GM20000 (cell line): ENCODE results near the gene NEB.

ENCODE experiments used
- DNase-seq: peaks from one replicate; pipeline ENCODE4 v3.0.0; 2012; ENCODE audit warnings: low spot score
- TF ChIP-seq, protein P1 (sequence below): IDR thresholded peaks from 2 replicates; pipeline ENCODE4 v1.5.1; 2012; ENCODE audit warnings: mild to moderate bottlenecking, control low read depth; ENCODE audit errors: extremely low read depth, missing control alignments

Gene NEB, protein sequence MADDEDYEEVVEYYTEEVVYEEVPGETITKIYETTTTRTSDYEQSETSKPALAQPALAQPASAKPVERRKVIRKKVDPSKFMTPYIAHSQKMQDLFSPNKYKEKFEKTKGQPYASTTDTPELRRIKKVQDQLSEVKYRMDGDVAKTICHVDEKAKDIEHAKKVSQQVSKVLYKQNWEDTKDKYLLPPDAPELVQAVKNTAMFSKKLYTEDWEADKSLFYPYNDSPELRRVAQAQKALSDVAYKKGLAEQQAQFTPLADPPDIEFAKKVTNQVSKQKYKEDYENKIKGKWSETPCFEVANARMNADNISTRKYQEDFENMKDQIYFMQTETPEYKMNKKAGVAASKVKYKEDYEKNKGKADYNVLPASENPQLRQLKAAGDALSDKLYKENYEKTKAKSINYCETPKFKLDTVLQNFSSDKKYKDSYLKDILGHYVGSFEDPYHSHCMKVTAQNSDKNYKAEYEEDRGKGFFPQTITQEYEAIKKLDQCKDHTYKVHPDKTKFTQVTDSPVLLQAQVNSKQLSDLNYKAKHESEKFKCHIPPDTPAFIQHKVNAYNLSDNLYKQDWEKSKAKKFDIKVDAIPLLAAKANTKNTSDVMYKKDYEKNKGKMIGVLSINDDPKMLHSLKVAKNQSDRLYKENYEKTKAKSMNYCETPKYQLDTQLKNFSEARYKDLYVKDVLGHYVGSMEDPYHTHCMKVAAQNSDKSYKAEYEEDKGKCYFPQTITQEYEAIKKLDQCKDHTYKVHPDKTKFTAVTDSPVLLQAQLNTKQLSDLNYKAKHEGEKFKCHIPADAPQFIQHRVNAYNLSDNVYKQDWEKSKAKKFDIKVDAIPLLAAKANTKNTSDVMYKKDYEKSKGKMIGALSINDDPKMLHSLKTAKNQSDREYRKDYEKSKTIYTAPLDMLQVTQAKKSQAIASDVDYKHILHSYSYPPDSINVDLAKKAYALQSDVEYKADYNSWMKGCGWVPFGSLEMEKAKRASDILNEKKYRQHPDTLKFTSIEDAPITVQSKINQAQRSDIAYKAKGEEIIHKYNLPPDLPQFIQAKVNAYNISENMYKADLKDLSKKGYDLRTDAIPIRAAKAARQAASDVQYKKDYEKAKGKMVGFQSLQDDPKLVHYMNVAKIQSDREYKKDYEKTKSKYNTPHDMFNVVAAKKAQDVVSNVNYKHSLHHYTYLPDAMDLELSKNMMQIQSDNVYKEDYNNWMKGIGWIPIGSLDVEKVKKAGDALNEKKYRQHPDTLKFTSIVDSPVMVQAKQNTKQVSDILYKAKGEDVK (N-terminal part only)

DNA sequence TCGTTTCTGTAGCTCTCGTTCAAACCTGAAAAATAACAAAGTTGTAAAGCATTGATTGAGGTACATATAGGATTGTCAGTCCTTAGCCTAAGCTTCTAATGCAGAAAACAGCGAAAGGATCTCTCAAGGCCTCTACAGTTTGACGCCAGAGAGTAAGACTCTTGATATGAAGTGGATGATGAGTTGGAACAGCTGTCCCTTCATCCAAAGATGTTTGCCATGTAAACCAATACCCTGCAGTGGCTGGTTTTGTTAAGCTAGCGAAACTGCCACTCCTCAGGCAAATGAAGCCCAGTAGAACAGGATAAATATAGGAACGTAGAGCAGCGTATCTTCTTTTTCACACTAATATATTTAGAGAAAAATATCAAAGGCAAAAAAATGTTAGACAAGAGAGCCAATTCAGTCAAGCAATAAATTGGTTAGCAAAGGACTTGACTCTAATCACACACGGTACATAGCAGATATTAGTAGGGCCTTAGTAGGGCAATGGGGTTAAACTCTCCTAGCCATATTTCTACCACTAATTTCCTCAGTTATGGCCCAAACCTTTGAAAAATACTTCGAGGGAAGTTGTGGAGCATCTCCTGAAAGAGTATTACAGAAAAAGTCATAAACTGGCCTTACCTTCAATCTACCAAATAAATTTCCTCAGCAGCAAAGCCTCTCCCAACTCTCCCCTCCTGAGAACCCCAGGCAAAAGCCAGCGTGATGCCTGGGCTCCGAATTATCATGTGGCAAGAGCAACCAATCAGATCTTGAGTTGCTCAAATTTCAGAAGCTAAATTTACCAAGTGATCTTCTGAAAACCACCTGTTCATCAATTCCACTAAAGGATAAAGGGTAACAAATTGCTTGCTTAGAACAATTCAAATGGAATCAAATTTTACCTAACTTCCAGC is at the start of gene NEB:
NEB (minus strand) TSS at position 706 of the 902 bp plus-strand sequence. CDS start 1,320 bp downstream, outside the sequence.
- TF ChIP-seq, protein P1, sequence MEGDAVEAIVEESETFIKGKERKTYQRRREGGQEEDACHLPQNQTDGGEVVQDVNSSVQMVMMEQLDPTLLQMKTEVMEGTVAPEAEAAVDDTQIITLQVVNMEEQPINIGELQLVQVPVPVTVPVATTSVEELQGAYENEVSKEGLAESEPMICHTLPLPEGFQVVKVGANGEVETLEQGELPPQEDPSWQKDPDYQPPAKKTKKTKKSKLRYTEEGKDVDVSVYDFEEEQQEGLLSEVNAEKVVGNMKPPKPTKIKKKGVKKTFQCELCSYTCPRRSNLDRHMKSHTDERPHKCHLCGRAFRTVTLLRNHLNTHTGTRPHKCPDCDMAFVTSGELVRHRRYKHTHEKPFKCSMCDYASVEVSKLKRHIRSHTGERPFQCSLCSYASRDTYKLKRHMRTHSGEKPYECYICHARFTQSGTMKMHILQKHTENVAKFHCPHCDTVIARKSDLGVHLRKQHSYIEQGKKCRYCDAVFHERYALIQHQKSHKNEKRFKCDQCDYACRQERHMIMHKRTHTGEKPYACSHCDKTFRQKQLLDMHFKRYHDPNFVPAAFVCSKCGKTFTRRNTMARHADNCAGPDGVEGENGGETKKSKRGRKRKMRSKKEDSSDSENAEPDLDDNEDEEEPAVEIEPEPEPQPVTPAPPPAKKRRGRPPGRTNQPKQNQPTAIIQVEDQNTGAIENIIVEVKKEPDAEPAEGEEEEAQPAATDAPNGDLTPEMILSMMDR, result no peak
- DNase-seq, result no peak

DNA sequence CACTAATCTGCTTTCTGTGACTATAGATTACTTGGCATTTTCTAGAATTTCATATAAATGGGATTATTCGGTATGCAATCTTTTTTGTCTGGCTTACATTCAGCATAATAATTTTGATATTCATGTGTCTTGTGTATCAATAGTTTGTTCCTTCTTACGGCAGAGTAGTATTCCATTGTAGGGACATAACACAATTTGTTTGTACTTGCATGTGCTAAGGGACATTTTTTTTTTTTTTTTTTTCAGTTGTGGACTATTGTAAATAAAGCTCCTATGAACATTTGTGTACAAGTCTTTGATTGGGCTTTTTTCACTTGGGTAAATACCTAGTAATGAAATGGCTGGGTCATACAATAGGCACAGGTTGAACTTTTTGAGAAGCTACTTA is 48.9 kb upstream of the NEB start:
- no peak for DNase-seq
- TF ChIP-seq, protein P1, result no peak

DNA sequence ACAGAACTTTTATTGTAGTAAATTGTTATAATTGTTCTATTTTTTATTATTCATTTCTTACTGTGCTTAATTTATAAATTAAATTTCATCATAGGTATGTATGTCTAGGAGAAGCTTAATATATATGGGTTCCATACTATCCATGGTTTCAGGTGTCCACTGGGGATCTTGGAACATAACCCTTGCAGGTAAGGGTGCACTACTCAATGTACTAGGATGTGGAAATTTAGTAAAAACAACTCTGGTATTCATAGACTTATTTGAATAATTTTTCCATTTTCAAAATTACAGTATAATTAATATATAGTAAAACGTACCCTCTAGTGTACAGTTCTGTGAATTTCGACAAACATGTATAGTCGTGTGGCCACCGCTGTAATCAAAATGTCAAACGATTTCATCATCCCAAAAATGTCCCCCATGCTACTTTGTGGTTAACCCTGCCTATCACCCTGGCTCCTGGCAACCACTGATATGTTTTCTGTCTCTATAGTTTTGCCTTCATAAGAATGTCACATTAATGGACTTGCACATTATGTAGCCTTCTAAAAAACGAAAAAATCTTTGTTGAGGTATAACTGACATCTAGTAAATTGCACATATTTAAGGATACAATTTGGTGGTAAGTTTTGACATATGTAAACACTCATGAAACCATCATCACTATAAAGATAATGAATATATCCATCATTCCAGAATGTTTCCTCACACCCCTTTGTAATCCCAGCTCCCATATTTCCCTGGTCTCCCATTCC is 48.3 kb upstream of the NEB start:
- TF ChIP-seq, protein P1, result no peak
- DNase-seq, result no peak

DNA sequence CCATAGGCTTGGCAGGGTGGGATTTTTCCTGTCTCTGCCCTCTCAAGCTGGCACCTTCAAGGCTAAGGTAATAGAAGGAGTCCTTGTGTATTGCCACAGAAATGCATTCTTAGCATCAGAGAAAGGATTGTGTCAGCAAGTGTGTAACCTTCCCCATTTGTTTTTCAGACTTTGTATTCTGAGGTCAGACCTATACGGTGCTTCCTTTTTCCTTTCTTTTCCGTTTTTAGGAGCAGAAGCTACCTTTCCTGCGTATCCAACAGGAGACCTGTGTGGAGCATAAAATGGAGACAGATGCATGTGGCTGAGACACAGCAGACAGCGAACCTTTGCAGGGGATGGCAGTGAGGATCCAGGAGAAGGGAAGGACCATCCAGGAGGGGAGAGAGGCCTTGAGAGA is 47.4 kb upstream of the NEB start:
- no peak for DNase-seq
- TF ChIP-seq, protein P1, result no peak

DNA sequence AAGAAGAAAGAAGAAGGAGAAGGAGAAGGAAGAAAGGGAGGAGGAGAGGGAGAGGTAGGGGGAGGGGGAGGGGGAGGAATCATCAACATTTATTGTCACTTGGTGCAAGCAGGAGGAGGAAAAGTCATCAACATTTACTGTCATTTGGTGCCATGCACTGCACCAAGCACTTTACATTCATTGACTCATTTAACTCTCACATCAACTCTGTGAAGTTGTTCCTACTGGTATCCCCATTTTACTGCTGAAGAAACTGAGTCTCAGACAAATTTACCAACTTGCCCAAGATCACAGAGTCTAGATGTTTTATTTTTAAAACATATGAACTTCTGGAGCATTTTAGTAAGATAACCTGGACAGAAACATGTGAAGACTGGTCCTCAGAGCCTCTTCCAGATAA is 46.7 kb upstream of the NEB start:
- TF ChIP-seq, protein P1, result no peak

DNA sequence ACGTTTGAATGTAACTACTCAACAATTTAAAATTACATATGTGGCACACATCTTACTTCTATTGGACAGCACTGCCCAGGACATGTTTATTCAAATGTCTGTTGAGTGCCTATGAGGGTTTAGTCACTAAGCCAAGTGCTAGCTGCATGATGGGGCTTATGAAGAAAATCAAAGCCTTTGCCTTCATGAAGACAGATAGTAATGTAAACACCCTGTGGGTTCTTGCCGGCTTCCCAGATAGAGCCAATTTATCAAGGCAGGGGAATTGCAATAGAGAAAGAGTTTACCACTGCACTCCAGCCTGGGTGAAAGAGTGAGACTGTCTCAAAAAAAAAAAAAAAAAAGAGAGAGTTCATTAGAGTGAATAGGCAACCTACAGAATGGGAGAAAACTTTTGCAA is 43.7 kb upstream of the NEB start:
- TF ChIP-seq, protein P1, result no peak
- DNase-seq, result no peak

More for the DNA sequence above, 46.7 kb upstream of the NEB start:
- DNase-seq, result no peak
